Body of pancreas (tissue), 4 donors: ENCODE measurements around the gene ABHD12B.

ENCODE experiments used
- CTCF ChIP-seq, 7 experiments: fragments of 450-650 bp in 4 of 7; fragments of 200-600 bp in 3 of 7; sonication (generic) in 3 of 7; IDR thresholded peaks; one replicate each; pipeline ENCODE4 v1.5.1; 2016 to 2019; ENCODE audit warnings: antibody characterized with exemption in 7 of 7
- POLR2A ChIP-seq, 3 donors: fragments of 450-650 bp; IDR thresholded peaks; one replicate each; pipeline ENCODE4 v1.6.1; 2016; ENCODE audit warnings: antibody characterized with exemption in 3 of 3, mild to moderate bottlenecking in 2 of 3

- TF ChIP-seq CTCF (IDR thresholded peaks at IDR 0.05) (no peak), POLR2A (IDR thresholded peaks at IDR 0.05) (no peak)
Measured at GRCh38 chr14:50936016-50936340, 64.1 kb downstream of the ABHD12B start.
